ENCODE measurements around the gene ATG13. TPM values are rescaled to one million over a fixed set of nuclear protein-coding genes. Genes with fewer than 3 reads are reported as not detected.

The ATG13 gene
- total RNA-seq, 1 donor from 2014 or later = 39.0 TPM

GRCh38 chr11:46680164-46680760 lies 62.9 kb downstream of the ATG13 start:
- H3K4me3 ChIP-seq = no peak overlapping the region
- H3K9me3 ChIP-seq = no peaks in the 10 kb centered on the region
- no peak for DNase-seq (ENCODE audit: extremely low spot score in 2 of 2)
- no peaks in the 10 kb centered on the region for H3K27me3 ChIP-seq
- H3K36me3 ChIP-seq = peaks cover 0 to 54% of the 10 kb centered on the region in 2 donors
- TF ChIP-seq, protein P1, sequence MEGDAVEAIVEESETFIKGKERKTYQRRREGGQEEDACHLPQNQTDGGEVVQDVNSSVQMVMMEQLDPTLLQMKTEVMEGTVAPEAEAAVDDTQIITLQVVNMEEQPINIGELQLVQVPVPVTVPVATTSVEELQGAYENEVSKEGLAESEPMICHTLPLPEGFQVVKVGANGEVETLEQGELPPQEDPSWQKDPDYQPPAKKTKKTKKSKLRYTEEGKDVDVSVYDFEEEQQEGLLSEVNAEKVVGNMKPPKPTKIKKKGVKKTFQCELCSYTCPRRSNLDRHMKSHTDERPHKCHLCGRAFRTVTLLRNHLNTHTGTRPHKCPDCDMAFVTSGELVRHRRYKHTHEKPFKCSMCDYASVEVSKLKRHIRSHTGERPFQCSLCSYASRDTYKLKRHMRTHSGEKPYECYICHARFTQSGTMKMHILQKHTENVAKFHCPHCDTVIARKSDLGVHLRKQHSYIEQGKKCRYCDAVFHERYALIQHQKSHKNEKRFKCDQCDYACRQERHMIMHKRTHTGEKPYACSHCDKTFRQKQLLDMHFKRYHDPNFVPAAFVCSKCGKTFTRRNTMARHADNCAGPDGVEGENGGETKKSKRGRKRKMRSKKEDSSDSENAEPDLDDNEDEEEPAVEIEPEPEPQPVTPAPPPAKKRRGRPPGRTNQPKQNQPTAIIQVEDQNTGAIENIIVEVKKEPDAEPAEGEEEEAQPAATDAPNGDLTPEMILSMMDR (IDR thresholded peaks at IDR 0.05) = no peak
- H3K4me1 ChIP-seq = peaks cover 35% of the 10 kb centered on the region
- intact Hi-C loops (cut with DNase I) = no loop called here
- H3K27ac ChIP-seq = no peak overlapping the region

DNA sequence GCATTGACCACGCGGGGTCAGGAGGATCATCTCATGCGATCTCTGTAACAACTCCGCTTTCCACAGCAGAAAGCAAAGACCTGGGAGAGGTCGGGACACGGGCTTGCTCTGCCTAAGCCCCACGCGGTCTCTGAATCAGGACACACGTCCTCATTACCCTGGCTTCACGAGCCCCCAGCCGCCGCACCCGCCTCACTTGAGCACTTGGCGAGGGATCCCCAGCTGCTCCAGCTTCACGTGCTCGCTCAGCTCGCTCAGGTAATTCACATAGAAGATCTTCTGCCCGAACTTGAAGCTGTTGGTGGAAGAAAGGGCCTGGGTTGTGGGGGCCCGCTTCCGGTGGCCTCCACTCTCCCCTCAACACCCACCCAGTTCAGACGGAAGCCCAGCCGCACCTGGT lies 63.5 kb downstream of the ATG13 start:
- TF ChIP-seq POLR2A (IDR thresholded peaks at IDR 0.05) (no peak), POLR2AphosphoS5 (IDR thresholded peaks at IDR 0.05; ENCODE audit: insufficient read depth in 1 of 2, low read depth in 1 of 2) (no peak)
- TF ChIP-seq, protein P1 (IDR thresholded peaks at IDR 0.05) = no peak
- peaks cover 0 to 56% of the 10 kb centered on the region in 2 donors for H3K36me3 ChIP-seq
- intact Hi-C loops (cut with DNase I) = no loop called here

GRCh38 chr11:46681814-46682213 lies 64.5 kb downstream of the ATG13 start:
- no peaks in the 10 kb centered on the region for H3K27me3 ChIP-seq
- no peak for DNase-seq (ENCODE audit: extremely low spot score in 2 of 2)
- no peak overlapping the region for H3K4me3 ChIP-seq
- intact Hi-C loops (cut with DNase I) = no loop called here
- H3K27ac ChIP-seq = peak overlapping the region; percentile 37
- peaks cover 29% of the 10 kb centered on the region for H3K4me1 ChIP-seq
- TF ChIP-seq POLR2A (IDR thresholded peaks at IDR 0.05) = no peak
- no peak for TF ChIP-seq POLR2AphosphoS5 (IDR thresholded peaks at IDR 0.05; ENCODE audit: insufficient read depth in 1 of 2, low read depth in 1 of 2)
- TF ChIP-seq, protein P1 (IDR thresholded peaks at IDR 0.05) = no peak
- no peaks in the 10 kb centered on the region for H3K9me3 ChIP-seq
- peaks cover 0 to 64% of the 10 kb centered on the region in 2 donors for H3K36me3 ChIP-seq

More for the DNA sequence above, 63.5 kb downstream of the ATG13 start:
- no peak overlapping the region for H3K4me3 ChIP-seq
- DNase-seq (ENCODE audit: extremely low spot score in 2 of 2) = no peak
- H3K27ac ChIP-seq = no peak overlapping the region
- no peaks in the 10 kb centered on the region for H3K27me3 ChIP-seq
- H3K4me1 ChIP-seq = peaks cover 30% of the 10 kb centered on the region
- no peaks in the 10 kb centered on the region for H3K9me3 ChIP-seq

- Histone ChIP-seq H3K4me3 (no peak overlapping the region), H3K27me3 (no peaks in the 10 kb centered on the region), H3K27ac (peak overlapping the region; percentile 85), H3K4me1 (peaks cover 32% of the 10 kb centered on the region), H3K9me3 (no peaks in the 10 kb centered on the region), H3K36me3 (peaks cover 0 to 61% of the 10 kb centered on the region in 2 donors)
- TF ChIP-seq, protein P1 (IDR thresholded peaks at IDR 0.05) = no peak
- TF ChIP-seq POLR2AphosphoS5 (IDR thresholded peaks at IDR 0.05; ENCODE audit: insufficient read depth in 1 of 2, low read depth in 1 of 2) (no peak), POLR2A (IDR thresholded peaks at IDR 0.05) (no peak)
- no peak for DNase-seq (ENCODE audit: extremely low spot score in 2 of 2)
- intact Hi-C loops (cut with DNase I) = no loop called here
Measured at GRCh38 chr11:46682773-46683752, 65.7 kb downstream of the ATG13 start.
